Ammon's horn (tissue), 1 donor: ENCODE data around the gene CCDC178.
"Not testable (repeated sequence)": the region's sequence is repeated elsewhere in the genome, so short reads cannot be mapped to it uniquely, and the experiment has no call there.

Experiments
- DNase-seq: peaks from one replicate; pipeline ENCODE4 v3.0.0-alpha.2; 2016; ENCODE audit warnings: low spot score

The CCDC178 gene

DNA sequence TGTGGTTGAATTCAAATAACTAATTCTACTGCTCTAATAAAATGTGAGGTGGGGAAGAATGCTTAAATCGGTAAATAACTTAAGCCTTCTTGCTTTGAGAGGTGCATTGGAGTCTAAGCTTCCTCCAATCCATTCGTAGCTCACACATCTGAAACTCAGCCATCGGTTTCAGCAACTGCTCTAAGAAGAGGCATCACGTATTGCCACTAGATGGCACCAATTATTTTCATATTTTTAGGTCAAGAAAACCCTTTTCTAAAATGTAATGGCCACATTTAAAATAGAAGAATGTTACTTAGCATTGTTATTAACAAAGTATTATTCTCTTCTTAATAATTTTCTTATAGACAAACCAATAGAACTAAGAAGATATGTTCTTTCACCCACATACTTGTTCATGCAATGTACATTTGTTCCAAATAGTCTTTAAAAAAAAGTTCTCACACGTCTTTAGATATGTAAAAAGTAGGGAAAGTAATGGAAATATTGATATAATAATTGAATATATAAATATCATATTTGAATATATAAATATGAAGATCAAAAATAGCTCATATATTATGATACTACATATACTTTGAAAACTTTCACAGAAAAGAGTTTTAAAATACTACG, 229.8 kb downstream of the CCDC178 start:
- peak; percentile 66 for DNase-seq

DNA sequence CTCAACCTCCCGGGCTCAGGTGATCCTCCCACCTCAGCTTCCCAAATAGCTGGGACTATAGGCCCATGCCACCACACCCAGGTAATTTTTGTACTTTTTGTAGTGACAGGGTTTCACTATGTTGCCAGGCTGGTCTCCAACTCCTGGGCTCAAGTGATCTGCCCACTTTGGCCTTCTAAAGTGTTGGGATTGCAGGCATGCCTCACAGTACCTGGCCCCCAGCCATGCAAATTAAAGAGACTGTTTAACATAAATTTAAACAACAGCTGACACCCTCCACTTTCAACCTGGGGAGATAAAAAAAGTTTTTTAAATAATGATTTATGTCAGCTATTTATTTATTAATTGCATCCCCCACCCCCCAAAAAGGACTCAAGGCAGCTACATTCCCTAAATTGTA, 234.7 kb downstream of the CCDC178 start:
- DNase-seq, result no peak

DNA sequence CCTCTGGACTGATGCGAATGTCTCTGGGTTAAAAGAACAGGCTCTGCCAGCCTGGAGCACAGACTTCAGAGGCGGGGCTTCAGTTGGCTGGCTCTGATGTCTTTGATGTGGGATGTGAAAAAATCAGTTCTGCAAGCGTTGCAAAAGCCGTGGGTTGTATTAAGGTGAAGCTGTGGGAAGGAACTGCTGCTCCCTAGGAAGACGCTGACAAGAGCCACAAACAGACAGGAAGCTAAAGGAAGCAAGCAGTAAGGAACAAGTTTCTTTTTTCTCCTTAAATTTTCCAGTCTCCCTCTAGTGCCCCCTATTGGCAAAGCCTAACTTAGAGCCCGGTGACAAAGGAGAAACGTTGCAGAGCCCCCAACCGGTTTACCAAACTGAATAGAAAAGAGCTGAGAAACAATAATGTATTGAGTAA, 239.0 kb downstream of the CCDC178 start:
- peak; percentile 18 for DNase-seq

DNA sequence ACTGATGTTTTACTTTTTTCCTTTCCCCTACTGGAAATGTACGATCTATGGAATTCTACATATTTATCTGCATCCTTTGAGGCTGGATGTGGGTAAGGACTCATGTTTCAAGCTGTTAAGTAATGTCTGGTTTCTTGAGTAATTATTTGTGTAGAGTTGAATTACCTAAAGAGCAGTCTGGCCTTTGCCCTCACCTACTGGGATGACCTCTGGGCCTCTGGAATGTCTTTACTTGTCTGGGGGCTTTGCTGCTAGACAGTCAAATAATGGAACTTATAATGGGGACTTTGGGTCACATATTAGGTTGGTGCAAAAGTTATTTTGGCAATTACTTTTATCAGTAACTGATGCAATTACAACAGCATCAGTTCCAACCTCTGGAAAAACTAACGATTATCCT, 244.7 kb downstream of the CCDC178 start:
- DNase-seq, result no peak

DNA sequence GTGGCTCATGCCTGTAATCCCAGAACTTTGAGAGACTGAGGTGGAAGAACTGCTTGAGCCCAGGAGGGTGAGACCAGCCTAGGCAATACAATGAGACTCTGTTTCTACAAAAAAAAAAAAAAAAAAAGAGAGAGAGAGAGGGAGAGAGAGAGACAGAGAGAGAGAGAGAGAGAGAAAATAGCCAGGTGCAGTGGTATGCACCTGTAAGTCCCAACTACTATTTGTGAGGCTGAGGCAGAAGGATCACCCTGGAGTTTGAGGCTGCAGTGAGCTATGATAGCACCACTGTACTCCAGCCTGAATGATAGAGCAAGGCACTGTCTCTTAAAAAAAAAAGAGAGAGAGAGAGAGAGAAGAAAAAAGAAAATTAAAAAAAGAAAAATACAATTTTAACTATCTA, 245.7 kb downstream of the CCDC178 start:
- no peak for DNase-seq

DNA sequence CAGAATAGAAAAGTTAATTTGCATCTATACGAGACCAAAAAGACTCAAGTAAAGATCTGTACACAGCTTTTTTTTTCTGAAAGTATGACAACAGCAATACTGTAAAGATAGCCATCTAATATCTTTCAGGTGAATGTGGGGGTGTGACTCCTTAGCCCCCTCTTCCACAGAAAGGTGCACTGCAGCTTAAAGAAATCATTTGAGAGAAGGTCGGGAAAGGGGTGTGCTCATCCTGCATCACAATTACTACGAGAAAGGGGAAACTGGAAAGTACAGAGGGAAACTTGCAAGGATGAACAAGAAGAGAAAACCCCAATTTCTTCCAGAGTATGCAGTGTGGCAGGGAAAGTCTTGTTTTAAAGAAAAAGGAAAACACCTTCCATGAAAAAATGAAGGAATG, 255.6 kb downstream of the CCDC178 start:
- DNase-seq, result no peak

DNA sequence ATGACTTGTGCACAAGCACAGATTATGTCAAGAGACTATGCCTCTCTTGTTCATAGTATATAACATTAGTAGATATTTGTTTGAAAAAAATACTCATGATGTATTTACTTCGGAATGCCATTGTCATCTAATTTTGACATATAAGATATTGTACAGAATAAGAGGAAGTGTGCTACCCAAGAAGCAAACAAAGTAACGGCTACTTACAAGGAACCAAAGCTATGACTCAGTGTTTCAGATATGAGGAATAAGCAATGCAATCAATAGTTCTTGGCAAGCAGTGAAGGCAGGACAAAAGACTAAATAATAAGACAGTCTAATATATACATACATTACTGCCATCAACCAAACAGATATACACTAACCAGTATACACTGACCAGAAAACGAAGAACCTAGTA, 256.3 kb downstream of the CCDC178 start:
- no peak for DNase-seq

DNA sequence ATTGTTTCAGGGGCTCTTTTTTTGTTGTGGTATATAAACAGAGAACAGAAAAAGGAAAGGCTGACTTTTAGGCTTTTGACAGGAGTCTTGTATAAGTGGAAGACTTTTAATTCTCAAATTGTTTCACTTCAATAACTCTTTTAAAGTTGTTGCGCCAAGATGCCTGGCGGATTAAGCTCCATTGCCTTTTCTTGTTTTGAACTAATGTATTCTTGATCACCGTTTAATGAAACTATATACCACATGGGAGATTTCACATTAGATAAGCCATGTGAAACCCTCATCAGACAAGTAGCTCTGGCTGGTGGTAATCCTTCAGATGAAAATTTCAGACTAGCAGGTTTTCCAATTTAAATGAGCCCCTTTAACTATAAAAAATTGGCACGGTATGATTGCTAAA, 257.4 kb downstream of the CCDC178 start:
- no peak for DNase-seq

DNA sequence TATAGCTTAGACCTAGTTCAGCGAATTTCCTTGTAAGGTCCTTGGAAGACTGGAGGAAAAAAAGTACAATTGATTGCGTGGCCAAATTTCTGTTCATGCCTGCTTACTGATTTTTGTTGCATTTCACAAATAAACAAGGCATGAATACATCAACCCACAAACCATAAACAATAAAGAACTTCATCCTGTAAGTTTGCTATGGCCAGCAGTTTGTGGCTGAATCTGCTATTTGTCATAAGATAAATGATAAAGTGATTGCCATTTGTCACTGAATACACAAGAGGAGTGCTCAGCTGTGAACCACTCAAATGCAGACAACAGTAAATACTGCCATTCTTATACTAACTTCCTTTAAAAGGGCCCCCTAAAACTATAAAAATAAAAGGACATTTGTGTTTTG, 259.5 kb downstream of the CCDC178 start:
- no peak for DNase-seq

DNA sequence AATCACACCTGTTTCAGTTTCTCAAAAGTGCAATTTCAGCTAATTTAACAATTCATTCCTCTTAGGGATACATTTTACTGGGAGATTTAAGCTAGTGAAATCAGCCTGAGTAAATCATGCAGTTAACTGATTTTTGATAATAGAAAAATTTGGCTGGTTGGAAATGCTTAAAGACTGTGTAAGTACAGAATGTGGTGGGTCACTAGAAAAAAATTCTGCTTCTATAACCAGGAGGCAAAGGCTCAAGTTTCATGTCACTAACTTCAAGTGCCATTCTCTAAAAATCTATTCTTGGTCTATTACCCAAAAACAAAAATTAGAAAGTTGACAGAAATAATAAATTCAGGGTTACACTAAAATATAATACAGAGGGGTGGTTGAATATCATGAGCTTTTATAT, 271.3 kb downstream of the CCDC178 start:
- DNase-seq, result no peak

DNA sequence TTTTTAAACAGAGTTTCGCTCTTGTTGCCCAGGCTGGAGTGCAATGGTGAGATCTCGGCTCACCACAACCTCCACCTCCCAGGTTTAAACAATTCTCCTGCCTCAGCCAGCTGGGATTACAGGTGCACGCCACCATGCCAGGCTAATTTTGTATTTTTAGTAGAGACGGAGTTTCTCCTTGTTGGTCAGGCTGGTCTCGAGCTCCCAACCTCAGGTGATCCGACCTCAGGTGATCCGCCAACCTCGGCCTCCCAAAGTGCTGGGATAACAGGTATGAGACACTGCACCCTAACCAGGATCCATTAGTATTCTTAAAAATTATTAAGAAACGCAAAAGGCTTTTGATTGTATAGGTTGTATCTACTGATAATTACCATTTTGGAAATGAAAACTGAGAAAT, 276.4 kb downstream of the CCDC178 start:
- DNase-seq, result not testable (repeated sequence)

DNA sequence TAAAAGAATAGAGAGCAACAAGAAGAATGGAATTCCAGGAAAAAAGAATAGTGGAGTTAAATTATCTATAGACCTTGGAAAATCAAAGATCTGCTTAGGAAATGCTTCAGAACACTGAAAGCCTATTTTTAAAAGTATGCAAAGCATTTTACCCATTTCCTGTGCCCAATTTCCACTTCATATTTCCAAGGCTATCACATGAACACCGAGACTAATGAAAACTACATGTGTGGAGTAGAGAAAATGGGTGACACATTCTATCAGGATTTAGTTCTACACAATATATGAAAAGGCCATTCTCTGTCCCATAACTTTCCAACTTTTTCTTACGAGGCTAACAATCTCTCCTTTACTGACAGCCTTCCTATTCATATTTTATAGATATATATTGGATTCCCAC, 279.4 kb downstream of the CCDC178 start:
- DNase-seq, result no peak

DNA sequence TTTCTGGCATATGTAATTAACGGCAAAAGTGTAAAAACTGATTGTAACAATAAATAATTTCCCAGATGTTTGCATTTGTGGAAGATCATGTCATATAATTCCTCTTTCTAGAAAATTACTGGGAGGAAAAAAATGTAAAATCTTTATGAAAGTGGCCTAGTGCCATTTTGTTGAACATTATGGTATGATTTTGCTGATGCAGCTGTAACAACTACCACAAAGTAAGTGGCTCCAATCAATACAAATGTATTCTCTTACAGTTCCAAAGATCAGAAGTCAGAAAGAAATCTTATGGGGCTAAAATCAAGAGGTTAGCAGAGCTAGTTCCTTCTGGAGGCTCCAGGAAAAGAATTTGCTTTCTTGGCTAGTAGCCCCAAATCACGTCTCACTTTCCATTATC, 281.4 kb downstream of the CCDC178 start:
- no peak for DNase-seq

DNA sequence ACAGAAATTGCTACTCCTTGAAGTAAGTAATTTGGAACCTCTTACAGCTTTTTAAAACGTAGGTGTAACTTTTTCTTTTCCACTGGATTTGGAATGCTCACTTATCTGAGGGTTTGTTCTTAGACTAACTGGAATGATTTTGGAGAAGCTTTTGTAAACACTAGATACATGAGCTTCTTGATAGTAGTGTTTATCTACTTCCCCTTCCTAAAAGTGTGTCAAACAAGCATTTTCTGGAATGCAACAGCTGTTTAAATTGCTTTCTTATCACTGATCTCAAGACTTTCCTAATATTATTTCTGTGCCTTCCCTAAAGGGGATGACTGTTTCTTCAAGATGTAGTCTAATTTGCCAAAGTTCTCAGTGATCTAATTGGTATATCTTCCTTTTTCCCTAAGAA, 282.6 kb downstream of the CCDC178 start:
- DNase-seq, result no peak

DNA sequence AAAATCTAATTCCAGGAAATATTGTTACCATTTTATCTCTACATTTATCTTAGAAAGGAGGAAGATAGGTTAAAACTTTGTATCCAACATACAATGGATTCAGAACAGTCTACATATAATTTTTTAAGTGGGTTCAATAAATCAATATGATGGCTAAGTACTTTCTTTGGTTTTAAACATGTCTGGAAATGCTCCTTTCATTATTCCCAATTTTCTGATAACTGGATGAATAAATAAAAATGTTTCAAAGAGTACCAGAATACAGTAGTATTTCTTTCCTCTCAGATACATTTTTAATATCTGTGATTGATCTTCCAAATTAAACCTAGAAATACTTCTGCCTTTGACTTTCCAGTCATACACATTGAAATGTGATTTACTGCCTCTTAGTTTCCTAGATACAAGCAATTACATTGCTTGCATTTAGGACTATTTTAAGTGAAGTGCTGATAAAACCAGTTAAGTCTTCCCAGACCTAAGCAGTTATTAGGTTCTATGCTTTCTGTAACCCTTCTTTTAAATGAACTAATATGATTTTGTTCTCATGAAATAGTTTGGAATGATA, 283.5 kb downstream of the CCDC178 start:
- DNase-seq, result no peak

DNA sequence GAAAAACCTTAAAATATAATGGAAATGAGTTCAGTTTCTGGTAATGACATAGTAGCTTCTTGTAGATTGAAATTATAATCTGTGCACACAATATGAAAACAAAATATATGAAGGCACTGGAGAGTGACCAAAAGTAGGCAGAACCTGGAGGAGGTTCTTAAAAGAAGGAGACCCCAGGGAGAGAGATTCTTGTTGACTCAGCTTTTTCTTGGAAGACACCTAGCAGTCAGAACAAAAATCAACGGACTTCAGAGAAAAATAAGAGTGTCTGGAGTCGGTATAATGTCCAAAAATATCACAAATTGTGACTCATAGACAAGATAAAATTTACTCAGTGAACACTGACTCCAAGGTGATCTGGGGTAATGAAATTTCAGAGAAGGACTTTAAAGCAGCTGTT, 286.5 kb downstream of the CCDC178 start:
- no peak for DNase-seq

DNA sequence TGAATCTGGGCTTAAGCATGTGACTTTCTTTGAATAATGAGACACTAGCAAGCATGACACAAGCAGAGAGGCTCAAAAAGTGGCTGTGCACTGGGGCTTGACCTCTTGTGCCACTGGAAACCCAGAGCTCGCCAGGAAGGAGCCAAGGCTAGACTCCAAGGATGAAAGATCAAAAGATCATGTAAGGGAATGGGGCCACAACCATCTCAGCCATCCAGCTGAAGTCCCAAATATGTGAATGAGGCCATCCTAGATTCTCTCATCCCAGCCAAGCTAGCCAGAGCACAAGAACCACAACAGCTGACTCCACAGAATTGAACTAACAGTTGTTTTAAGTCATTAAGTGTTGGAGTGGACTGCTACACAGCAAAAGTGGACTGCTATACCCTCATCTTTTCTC, 288.1 kb downstream of the CCDC178 start:
- no peak for DNase-seq

DNA sequence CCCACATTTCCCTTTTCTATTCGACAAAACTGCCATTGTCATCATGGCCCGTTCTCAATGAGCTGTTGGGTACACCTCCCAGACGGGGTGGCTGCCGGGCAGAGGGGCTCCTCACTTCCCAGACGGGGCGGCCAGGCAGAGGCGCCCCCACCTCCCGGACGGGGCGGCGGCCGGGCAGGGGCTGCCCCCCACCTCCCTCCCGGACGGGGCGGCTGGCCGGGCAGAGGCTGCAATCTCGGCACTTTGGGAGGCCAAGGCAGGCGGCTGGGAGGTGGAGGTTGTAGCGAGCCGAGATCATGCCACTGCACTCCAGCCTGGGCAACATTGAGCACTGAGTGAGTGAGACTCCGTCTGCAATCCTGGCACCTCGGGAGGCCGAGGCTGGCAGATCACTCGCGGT, 292.7 kb downstream of the CCDC178 start:
- DNase-seq, result not testable (repeated sequence)

DNA sequence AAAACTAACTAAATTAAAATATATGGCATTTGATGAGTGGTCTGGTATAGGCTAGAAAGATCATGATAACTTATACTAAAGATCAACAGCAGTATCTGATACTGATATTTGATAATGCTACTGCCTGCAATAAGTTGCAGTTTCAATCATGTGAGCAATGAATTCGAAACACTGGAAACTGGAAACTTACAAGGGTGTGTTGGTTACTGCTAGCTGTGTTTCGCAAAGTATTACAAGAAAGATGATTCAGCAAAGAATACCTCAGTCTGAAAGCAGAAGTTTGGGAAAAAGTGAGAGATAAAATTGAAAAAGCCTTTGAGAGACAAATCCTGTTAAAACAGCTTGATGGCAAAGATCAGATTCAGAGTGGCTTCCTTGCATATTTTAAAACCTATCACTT, 294.5 kb downstream of the CCDC178 start:
- DNase-seq, result no peak

DNA sequence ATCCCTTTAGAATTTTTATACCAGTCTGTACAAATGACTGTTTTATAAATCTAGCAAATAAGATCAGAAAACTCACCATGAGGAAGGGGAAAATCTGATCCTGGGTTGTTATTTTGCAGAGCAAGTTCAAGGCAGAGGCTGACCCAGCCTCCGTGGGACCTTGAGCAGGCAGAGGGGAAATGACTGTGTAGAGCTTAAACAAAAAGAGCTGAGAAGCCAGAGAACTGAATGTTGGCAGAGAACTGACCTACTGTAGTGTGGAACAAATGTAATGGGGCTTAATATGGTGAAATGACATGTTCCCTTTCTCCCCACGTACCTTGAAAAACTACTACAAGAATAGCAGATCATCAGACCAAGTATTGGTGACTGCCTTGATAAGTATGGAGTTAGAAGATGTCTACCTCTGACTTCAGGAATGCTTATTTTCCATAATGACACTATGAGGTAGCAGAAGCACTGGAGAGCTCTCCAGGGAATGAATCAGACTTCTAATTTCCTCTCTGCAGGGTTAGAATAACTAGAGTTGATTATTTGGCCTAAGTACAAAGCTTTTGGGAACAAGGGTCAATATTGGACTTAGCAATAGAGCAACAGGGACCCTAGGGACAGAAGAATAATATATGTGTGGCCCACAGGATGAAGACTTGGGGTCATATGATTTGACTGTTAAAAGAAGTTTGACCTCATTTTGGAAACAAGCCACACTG, 304.4 kb downstream of the CCDC178 start:
- no peak for DNase-seq

DNA sequence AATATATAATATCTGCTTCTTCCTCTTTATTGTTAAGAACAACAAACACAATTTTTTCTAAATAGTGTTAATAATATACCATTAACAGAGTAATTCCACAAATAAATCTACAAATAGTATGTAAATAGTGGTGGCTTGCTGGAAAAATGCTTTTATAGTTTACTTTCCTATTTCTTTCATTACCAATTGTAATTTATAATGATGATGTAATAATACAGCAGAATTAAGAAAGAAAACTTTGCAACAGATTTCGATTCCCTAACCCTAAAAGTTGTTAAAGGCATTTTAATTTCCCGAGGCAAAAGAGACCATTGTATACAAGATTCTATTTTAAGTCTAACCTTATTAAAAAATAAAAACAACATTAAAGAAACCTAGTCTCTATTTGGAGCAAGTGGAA, 307.9 kb downstream of the CCDC178 start:
- no peak for DNase-seq

DNA sequence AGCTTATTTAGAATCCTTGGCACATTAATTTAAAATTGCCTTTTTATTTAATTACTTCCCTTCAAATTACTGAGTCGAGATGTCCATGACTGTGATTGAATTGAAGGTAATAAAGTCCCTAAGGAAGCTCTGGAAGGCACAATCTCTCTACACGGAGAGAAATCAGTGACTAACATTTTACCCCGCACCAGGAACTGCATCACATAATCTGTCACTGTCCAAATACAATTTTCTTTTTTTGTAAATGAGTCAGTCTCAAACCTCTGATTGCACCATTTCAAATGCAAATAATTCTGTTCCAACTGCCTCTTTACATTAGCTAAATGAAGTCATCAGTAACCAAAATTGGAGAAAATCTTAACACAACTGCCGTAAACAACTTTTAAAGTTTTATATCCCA, 311.9 kb downstream of the CCDC178 start:
- no peak for DNase-seq

DNA sequence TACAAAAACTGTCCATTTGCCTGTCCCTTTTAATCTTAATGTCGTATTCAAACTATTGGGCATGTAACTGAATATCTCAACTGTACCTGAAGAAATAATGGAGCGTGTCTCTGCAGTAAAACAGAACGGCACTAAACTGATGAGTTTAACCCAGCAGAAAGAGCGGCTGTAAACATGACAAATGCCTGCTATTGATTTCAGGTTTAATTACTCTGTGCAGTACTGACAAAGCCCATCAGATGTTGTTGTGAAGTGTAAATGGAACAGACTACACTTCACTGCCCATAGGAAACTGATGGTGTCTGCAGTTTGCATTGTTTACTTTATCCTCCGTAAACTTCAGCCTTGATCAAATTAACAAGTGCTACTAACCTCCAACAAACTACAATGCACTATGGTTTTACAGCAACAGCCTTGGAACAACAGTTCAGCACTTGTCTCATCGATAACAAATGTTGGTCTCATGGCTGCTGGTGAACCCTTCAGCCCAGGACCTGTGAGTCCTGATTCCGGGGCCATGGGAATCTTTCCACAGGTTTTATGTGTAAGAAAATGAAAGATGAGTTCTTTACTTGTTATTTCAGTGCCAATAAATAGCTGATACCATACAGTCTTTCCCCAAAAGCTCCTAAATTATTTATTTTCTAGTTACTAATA, 316.5 kb downstream of the CCDC178 start:
- no peak for DNase-seq
